PFSK-1 (cell line): ENCODE measurements around the gene DICER1.

Experiments used
- FOXP2 ChIP-seq: optimal IDR thresholded peaks from 2 replicates; pipeline ENCODE3; 2011; ENCODE audit warnings: borderline replicate concordance, control low read depth, inconsistent platforms; ENCODE audit not compliant: insufficient read depth; ENCODE audit errors: extremely low read length, extremely low read depth
- POLR2AphosphoS5 ChIP-seq: IDR thresholded peaks from 2 replicates; pipeline ENCODE4 v1.6.1; 2012; ENCODE audit warnings: low read depth, mild to moderate bottlenecking, control low read depth, low read length, moderate library complexity
- REST ChIP-seq, 2 experiments: IDR thresholded peaks; 2 replicates each; pipeline versions ENCODE4 v1.6.1 to v1.8.0; 2011 to 2012; ENCODE audit warnings: low read depth in 2 of 2, low read length in 2 of 2, control low read depth in 1 of 2, inconsistent platforms in 1 of 2, mild to moderate bottlenecking in 1 of 2, moderate library complexity in 1 of 2; ENCODE audit not compliant: insufficient read depth in 1 of 2
- SIN3A ChIP-seq: IDR thresholded peaks from 2 replicates; pipeline ENCODE4 v1.6.1; 2012; ENCODE audit warnings: mild to moderate bottlenecking, low read length, moderate library complexity, borderline replicate concordance; ENCODE audit not compliant: insufficient read depth
- TAF1 ChIP-seq: IDR thresholded peaks from 2 replicates; pipeline ENCODE4 v1.6.1; 2012; ENCODE audit warnings: low read length, control low read depth, borderline replicate concordance; ENCODE audit not compliant: insufficient read depth

The DICER1 gene

GRCh38 chr14:95110178-95110577 is 47.2 kb downstream of the DICER1 start:
- TF ChIP-seq SIN3A (no peak), TAF1 (no peak), POLR2AphosphoS5 (no peak), REST (IDR thresholded peaks at IDR 0.05; ENCODE audit: insufficient read depth in 1 of 2, low read depth in 2 of 2, low read length in 2 of 2) (no peak), FOXP2 (no peak)

GRCh38 chr14:95107711-95108110 is 49.6 kb downstream of the DICER1 start:
- no peak for TF ChIP-seq REST (IDR thresholded peaks at IDR 0.05; ENCODE audit: insufficient read depth in 1 of 2, low read depth in 2 of 2, low read length in 2 of 2)
- TF ChIP-seq SIN3A, result no peak

- TF ChIP-seq REST (IDR thresholded peaks at IDR 0.05; ENCODE audit: insufficient read depth in 1 of 2, low read depth in 2 of 2, low read length in 2 of 2) (no peak), TAF1 (no peak), FOXP2 (no peak), POLR2AphosphoS5 (no peak), SIN3A (no peak)
Observed at GRCh38 chr14:95106971-95107370, 50.4 kb downstream of the DICER1 start.

GRCh38 chr14:95104911-95105310 is 52.4 kb downstream of the DICER1 start:
- TF ChIP-seq REST (IDR thresholded peaks at IDR 0.05; ENCODE audit: insufficient read depth in 1 of 2, low read depth in 2 of 2, low read length in 2 of 2) (no peak), TAF1 (no peak), SIN3A (no peak), POLR2AphosphoS5 (no peak), FOXP2 (no peak)

- TF ChIP-seq TAF1, result no peak
- no peak for TF ChIP-seq POLR2AphosphoS5
Observed at GRCh38 chr14:95102680-95103044, 54.7 kb downstream of the DICER1 start.
